ENCODE measurements around the gene C22orf23. TPM values are rescaled to one million over a fixed set of nuclear protein-coding genes. Genes with fewer than 3 reads are reported as not detected.

C22orf23 gene
- total and polyA plus RNA-seq, 10 of the 15 experiments (the other 5 are each of a cell fraction or from before 2014, with no cell fraction given): 0.04 to 0.38 (median 0.11) TPM; not detected in 5

- peak; percentile 90 for TF ChIP-seq POLR2AphosphoS2 (IDR thresholded peaks at IDR 0.05; ENCODE audit: low read depth, low read length)
- TF ChIP-seq JUNB (IDR thresholded peaks at IDR 0.05): no peak
- TF ChIP-seq TBL1XR1 (IDR thresholded peaks at IDR 0.05; ENCODE audit: low read depth, low read length): 0 out of 2 replicates have a peak, but pooled peaks have one; percentile 53
- TF ChIP-seq RBBP5 (conservative IDR thresholded peaks at IDR 0.05): no peak
- peak; percentile 13 for TF ChIP-seq SIX5 (IDR thresholded peaks at IDR 0.05; ENCODE audit: low read depth, low read length, severe bottlenecking)
- TF ChIP-seq CBX3 (IDR thresholded peaks at IDR 0.05; ENCODE audit: borderline replicate concordance, low read depth): no peak
- TF ChIP-seq ZSCAN29 (IDR thresholded peaks at IDR 0.05): no peak
- TF ChIP-seq JUND (IDR thresholded peaks at IDR 0.05; ENCODE audit: low read depth, low read length): no peak
- TF ChIP-seq IKZF2 (IDR thresholded peaks at IDR 0.05): no peak
- no peak for TF ChIP-seq REST (IDR thresholded peaks at IDR 0.05; ENCODE audit: low read depth, low read length)
- TF ChIP-seq ZBTB11 (CRISPR knock-in tag; IDR thresholded peaks at IDR 0.05): no peak
- TF ChIP-seq MTA2 (IDR thresholded peaks at IDR 0.05; ENCODE audit: low read depth): peak; percentile 40; the same call in 1 of the 2 replicates
- TF ChIP-seq YBX1 (IDR thresholded peaks at IDR 0.05): no peak
- TF ChIP-seq BRCA1 (IDR thresholded peaks at IDR 0.05; ENCODE audit: low read depth, low read length): no peak
- TF ChIP-seq SUPT20H (IDR thresholded peaks at IDR 0.05; ENCODE audit: borderline replicate concordance, control insufficient read depth, low read depth, low read length): no peak
- peak; percentile 63 for TF ChIP-seq NKRF (conservative IDR thresholded peaks at IDR 0.05)
- no peak for TF ChIP-seq ZZZ3 (IDR thresholded peaks at IDR 0.05; ENCODE audit: control insufficient read depth, insufficient read length, low read depth)
- peak; percentile 74 for TF ChIP-seq NRF1 (conservative IDR thresholded peaks at IDR 0.05; ENCODE audit: low read depth, low read length)
- TF ChIP-seq EED (IDR thresholded peaks at IDR 0.05; ENCODE audit: low read depth): no peak
- TF ChIP-seq PAX5 (IDR thresholded peaks at IDR 0.05; ENCODE audit: borderline replicate concordance, low read depth, low read length): no peak; the same call in 1 of the 2 replicates
- TF ChIP-seq PKNOX1 (IDR thresholded peaks at IDR 0.05): no peak; the same call in 1 of the 2 replicates
Observed at GRCh38 chr22:37953437-37954179, at the start of gene C22orf23, which contains the start of gene POLR2F (continued).

Measured in GM12878 (cell line).